Heart left ventricle (tissue), 13 donors: ENCODE data around the gene PRKRIP1.

Source experiments
- POLR2A ChIP-seq, 2 donors: fragments of 450-650 bp; IDR thresholded peaks; one replicate each; pipeline ENCODE4 v1.6.1; 2017; ENCODE audit warnings: antibody characterized with exemption in 2 of 2, mild to moderate bottlenecking in 2 of 2, moderate library complexity in 2 of 2
- TF ChIP-seq, protein P1 (sequence below), 12 donors: fragments of 200-600 bp; sonication (generic) in 4 of 12; IDR thresholded peaks; one replicate each; pipeline versions ENCODE4 v1.5.0 to v1.8.0; 2018 to 2022; ENCODE audit warnings: antibody characterized with exemption in 12 of 12, mild to moderate bottlenecking in 5 of 12
- donor health status: ischemic (EF 13 %, LVEDD 7.1; RV severe dilation, severe dysfunction).
- donor health status: DM: no; HTN: yes; CAD: no.
- donor health status: DM: no; HTN: no; CAD: no.
- donor health status: ischemic (EF 25% LVEDD 6.9; RV normal size, moderate dysfunction).
- donor health status: ischemic (EF 25% LVEDD 5.7; RV mildly dilated, moderate dysfunction).
- donor health status: ischemic (EF 35%, LVEDD 5.7; RV mildly dilated, moderate dysfunction).
- donor health status: nonischemic (EF 11% LVEDD 7.7; RV severe dilation, severe dysfunction).
- donor health status: DM: yes; HTN: yes; CAD: no.
- donor health status: PGD.
- donor health status: ischemic (EF 29% LVEDD 5.4; RV normal size, mild dysfunction).
- donor health status: nonischemic (EF 23%, LVEDD 6.1; RV moderate dilation, normal function).

GRCh38 chr7:102432442-102433218, 36.5 kb downstream of the PRKRIP1 start:
- TF ChIP-seq, protein P1, sequence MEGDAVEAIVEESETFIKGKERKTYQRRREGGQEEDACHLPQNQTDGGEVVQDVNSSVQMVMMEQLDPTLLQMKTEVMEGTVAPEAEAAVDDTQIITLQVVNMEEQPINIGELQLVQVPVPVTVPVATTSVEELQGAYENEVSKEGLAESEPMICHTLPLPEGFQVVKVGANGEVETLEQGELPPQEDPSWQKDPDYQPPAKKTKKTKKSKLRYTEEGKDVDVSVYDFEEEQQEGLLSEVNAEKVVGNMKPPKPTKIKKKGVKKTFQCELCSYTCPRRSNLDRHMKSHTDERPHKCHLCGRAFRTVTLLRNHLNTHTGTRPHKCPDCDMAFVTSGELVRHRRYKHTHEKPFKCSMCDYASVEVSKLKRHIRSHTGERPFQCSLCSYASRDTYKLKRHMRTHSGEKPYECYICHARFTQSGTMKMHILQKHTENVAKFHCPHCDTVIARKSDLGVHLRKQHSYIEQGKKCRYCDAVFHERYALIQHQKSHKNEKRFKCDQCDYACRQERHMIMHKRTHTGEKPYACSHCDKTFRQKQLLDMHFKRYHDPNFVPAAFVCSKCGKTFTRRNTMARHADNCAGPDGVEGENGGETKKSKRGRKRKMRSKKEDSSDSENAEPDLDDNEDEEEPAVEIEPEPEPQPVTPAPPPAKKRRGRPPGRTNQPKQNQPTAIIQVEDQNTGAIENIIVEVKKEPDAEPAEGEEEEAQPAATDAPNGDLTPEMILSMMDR (IDR thresholded peaks at IDR 0.05) = no peak
- no peak for TF ChIP-seq POLR2A (IDR thresholded peaks at IDR 0.05)
